H9 (cell line): ENCODE data around the gene MYO10. TPM values are rescaled to one million over a fixed set of nuclear protein-coding genes. Genes with fewer than 3 reads are reported as not detected.
A peak's percentile ranks its signal among the peaks of the same experiment; 100 is the strongest.

ENCODE experiments used
- DNase-seq: peaks from one replicate; pipeline ENCODE4 v3.0.0-alpha.2; 2017
- H2AFZ ChIP-seq: one replicate; pipeline ENCODE4 v1.6.1; 2013; ENCODE audit warnings: mild to moderate bottlenecking, low read length, control low read depth, moderate library complexity
- H2AK5ac ChIP-seq: 2 replicates; pipeline ENCODE4 v1.6.1; 2013; ENCODE audit warnings: low read length, control low read depth, mixed read lengths; ENCODE audit not compliant: insufficient read length
- H2BK120ac ChIP-seq: one replicate; pipeline ENCODE4 v1.6.1; 2013; ENCODE audit warnings: low read depth, mild to moderate bottlenecking, low read length, control low read depth, inconsistent platforms; ENCODE audit not compliant: poor library complexity, severe bottlenecking
- H2BK12ac ChIP-seq: 2 replicates; pipeline ENCODE4 v1.6.1; 2013; ENCODE audit warnings: low read length, control low read depth, mixed read lengths, low read depth; ENCODE audit not compliant: insufficient read length
- H2BK15ac ChIP-seq: 2 replicates; pipeline ENCODE4 v1.6.1; 2013; ENCODE audit warnings: low read depth, low read length, control low read depth
- H2BK20ac ChIP-seq: one replicate; pipeline ENCODE4 v1.6.1; 2013; ENCODE audit warnings: low read depth, mild to moderate bottlenecking, low read length, control low read depth, inconsistent platforms; ENCODE audit not compliant: poor library complexity, severe bottlenecking
- H2BK5ac ChIP-seq: 2 replicates; pipeline ENCODE4 v1.6.1; 2013; ENCODE audit warnings: low read length, control low read depth, mixed read lengths; ENCODE audit not compliant: insufficient read length
- H3K14ac ChIP-seq: 2 replicates; pipeline ENCODE4 v1.6.1; 2013; ENCODE audit warnings: low read length, control low read depth; ENCODE audit not compliant: insufficient read depth
- H3K18ac ChIP-seq: 2 replicates; pipeline ENCODE4 v1.6.1; 2013; ENCODE audit warnings: low read depth, mild to moderate bottlenecking, mixed read lengths, low read length, control low read depth; ENCODE audit not compliant: insufficient read length
- H3K23ac ChIP-seq: 2 replicates; pipeline ENCODE4 v1.6.1; 2013; ENCODE audit warnings: low read length, control low read depth, mixed read lengths, low read depth; ENCODE audit not compliant: insufficient read length
- H3K23me2 ChIP-seq: 2 replicates; pipeline ENCODE4 v1.6.1; 2013; ENCODE audit warnings: low read depth, mild to moderate bottlenecking, mixed read lengths, low read length, control low read depth; ENCODE audit not compliant: insufficient read length, poor library complexity, severe bottlenecking
- H3K27ac ChIP-seq: 2 replicates; pipeline ENCODE4 v1.5.1; 2013; ENCODE audit warnings: low read length, control low read depth, mixed read lengths, low read depth; ENCODE audit not compliant: insufficient read length
- H3K27me3 ChIP-seq: 2 replicates; pipeline ENCODE4 v1.6.1; 2013; ENCODE audit warnings: low read length, control low read depth, inconsistent platforms; ENCODE audit not compliant: insufficient read depth
- H3K4ac ChIP-seq: 2 replicates; pipeline ENCODE4 v1.6.1; 2013; ENCODE audit warnings: low read depth, mild to moderate bottlenecking, control low read depth, inconsistent platforms, low read length, moderate library complexity
- H3K4me1 ChIP-seq: 2 replicates; pipeline ENCODE4 v1.6.1; 2013; ENCODE audit warnings: low read length, control low read depth, inconsistent platforms; ENCODE audit not compliant: insufficient read depth
- H3K4me2 ChIP-seq: 2 replicates; pipeline ENCODE4 v1.6.1; 2013; ENCODE audit warnings: low read length, control low read depth, mixed read lengths; ENCODE audit not compliant: insufficient read length, insufficient read depth
- H3K56ac ChIP-seq: 2 replicates; pipeline ENCODE4 v1.6.1; 2013; ENCODE audit warnings: low read depth, mild to moderate bottlenecking, mixed read lengths, low read length, control low read depth; ENCODE audit not compliant: insufficient read length
- H3K79me1 ChIP-seq: 2 replicates; pipeline ENCODE4 v1.6.1; 2013; ENCODE audit warnings: low read depth, mild to moderate bottlenecking, moderate library complexity, low read length, control low read depth, inconsistent platforms; ENCODE audit not compliant: insufficient read depth, poor library complexity, severe bottlenecking
- H3K79me2 ChIP-seq: 2 replicates; pipeline ENCODE4 v1.6.1; 2013; ENCODE audit warnings: low read length, control low read depth, inconsistent platforms; ENCODE audit not compliant: insufficient read depth
- H3K9ac ChIP-seq: 2 replicates; pipeline ENCODE4 v1.6.1; 2013; ENCODE audit warnings: low read length, control low read depth, mixed read lengths; ENCODE audit not compliant: insufficient read length; ENCODE audit errors: extremely low read depth
- H3K9me3 ChIP-seq: one replicate; pipeline ENCODE4 v1.6.1; 2013; ENCODE audit warnings: low read depth, low read length, inconsistent platforms; ENCODE audit not compliant: control insufficient read depth
- H3T11ph ChIP-seq: one replicate; pipeline ENCODE4 v1.6.1; 2013; ENCODE audit warnings: mild to moderate bottlenecking, low read length, control low read depth, inconsistent platforms
- H4K20me1 ChIP-seq: one replicate; pipeline ENCODE4 v1.6.1; 2013; ENCODE audit not compliant: control insufficient read depth, insufficient read length, insufficient read depth
- H4K5ac ChIP-seq: 2 replicates; pipeline ENCODE4 v1.6.1; 2013; ENCODE audit warnings: low read depth, mild to moderate bottlenecking, mixed read lengths, low read length, control low read depth; ENCODE audit not compliant: insufficient read length
- H4K8ac ChIP-seq: replicated peaks from 2 replicates; pipeline ENCODE4 v1.6.1; 2013; ENCODE audit warnings: low read length, control low read depth, mixed read lengths, low read depth; ENCODE audit not compliant: insufficient read length
- H4K91ac ChIP-seq: 2 replicates; pipeline ENCODE4 v1.6.1; 2013; ENCODE audit warnings: low read depth, mild to moderate bottlenecking, moderate library complexity, mixed read lengths, low read length, control low read depth; ENCODE audit not compliant: insufficient read length
- H3K27ac Mint-ChIP-seq, 3 experiments: 2 replicates in 2 of 3; 3 replicates in 1 of 3; pipeline ENCODE4 v1.8.0; 2020 to 2021; ENCODE audit warnings: mixed read lengths in 3 of 3, mild to moderate bottlenecking in 1 of 3, moderate library complexity in 1 of 3
- H3K27me3 Mint-ChIP-seq: 2 replicates; pipeline ENCODE4 v1.8.0; 2021; ENCODE audit warnings: low read depth, mild to moderate bottlenecking, moderate library complexity, mixed read lengths
- H3K36me3 Mint-ChIP-seq, 3 experiments: 2 replicates in 2 of 3; 3 replicates in 1 of 3; pipeline ENCODE4 v1.8.0; 2020 to 2021; ENCODE audit warnings: low read depth in 3 of 3, mixed read lengths in 3 of 3; ENCODE audit not compliant: insufficient read depth in 1 of 3
- H3K4me1 Mint-ChIP-seq, 2 experiments: 2 replicates each; pipeline ENCODE4 v1.8.0; 2020; ENCODE audit warnings: mixed read lengths in 2 of 2
- H3K4me3 Mint-ChIP-seq, 2 experiments: 2 replicates in 1 of 2; 3 replicates in 1 of 2; pipeline ENCODE4 v1.8.0; 2020 to 2021; ENCODE audit warnings: mild to moderate bottlenecking in 2 of 2, mixed read lengths in 2 of 2, moderate library complexity in 1 of 2
- H3K9me3 Mint-ChIP-seq, 2 experiments: 2 replicates in 1 of 2; 3 replicates in 1 of 2; pipeline ENCODE4 v1.8.0; 2020; ENCODE audit warnings: mild to moderate bottlenecking in 2 of 2, mixed read lengths in 2 of 2, moderate library complexity in 1 of 2
- WGBS: extraction: QIAGEN DNeasy Blood & Tissue Kit; methylation state at CpG from one replicate; pipeline ENCODE4 v1.1.7; 2013; ENCODE audit warnings: missing lambda C conversion rate, low lambda C conversion rate, mixed read lengths; ENCODE audit not compliant: insufficient read length; ENCODE audit errors: extremely low coverage; 5-methylcytosine and 5-hydroxymethylcytosine counted together
- total RNA-seq: library from RNA; stranded (reverse); gene quantifications from 2 replicates; pipeline ENCODE4 v1.2.1, GENCODE V29; 2021
- TF ChIP-seq, protein P1 (sequence below): fragments of 200-600 bp; sonication (generic); conservative IDR thresholded peaks from 3 replicates; pipeline ENCODE4 v1.8.0; 2021; ENCODE audit warnings: antibody characterized with exemption, mild to moderate bottlenecking

The MYO10 gene
- total RNA-seq, 1 experiment from 2014 or later = 127 TPM

GRCh38 chr5:16903480-16904300 lies 32.4 kb downstream of the MYO10 start:
- Histone ChIP-seq H3T11ph (no peak overlapping the region), H4K91ac (no peak overlapping the region), H3K79me1 (no peaks in the 10 kb centered on the region), H3K14ac (0 out of 2 replicates have a peak overlapping the region, but pooled peaks have one; percentile 61), H2BK20ac (no peak overlapping the region), H2BK120ac (no peak overlapping the region), H2AFZ (no peak overlapping the region), H2BK5ac (no peak overlapping the region), H4K5ac (no peak overlapping the region), H3K23me2 (no peaks in the 10 kb centered on the region), H3K4ac (no peak overlapping the region), H3K27me3 (no peaks in the 10 kb centered on the region), H3K79me2 (peaks cover 5% of the 10 kb centered on the region; the same call in 1 of the 2 replicates), H2BK15ac (no peak overlapping the region), H3K4me1 (peaks cover 9% of the 10 kb centered on the region; the same call in 1 of the 2 replicates), H3K18ac (no peak overlapping the region), H3K4me2 (no peak overlapping the region), H3K56ac (no peak overlapping the region), H4K8ac (no peak overlapping the region), H2AK5ac (no peak overlapping the region), H3K27ac (no peak overlapping the region), H4K20me1 (no peaks in the 10 kb centered on the region), H3K9ac (no peak overlapping the region), H3K23ac (no peak overlapping the region), H2BK12ac (no peak overlapping the region), H3K9me3 (no peaks in the 10 kb centered on the region)
- no peak for DNase-seq
- TF ChIP-seq, protein P1, sequence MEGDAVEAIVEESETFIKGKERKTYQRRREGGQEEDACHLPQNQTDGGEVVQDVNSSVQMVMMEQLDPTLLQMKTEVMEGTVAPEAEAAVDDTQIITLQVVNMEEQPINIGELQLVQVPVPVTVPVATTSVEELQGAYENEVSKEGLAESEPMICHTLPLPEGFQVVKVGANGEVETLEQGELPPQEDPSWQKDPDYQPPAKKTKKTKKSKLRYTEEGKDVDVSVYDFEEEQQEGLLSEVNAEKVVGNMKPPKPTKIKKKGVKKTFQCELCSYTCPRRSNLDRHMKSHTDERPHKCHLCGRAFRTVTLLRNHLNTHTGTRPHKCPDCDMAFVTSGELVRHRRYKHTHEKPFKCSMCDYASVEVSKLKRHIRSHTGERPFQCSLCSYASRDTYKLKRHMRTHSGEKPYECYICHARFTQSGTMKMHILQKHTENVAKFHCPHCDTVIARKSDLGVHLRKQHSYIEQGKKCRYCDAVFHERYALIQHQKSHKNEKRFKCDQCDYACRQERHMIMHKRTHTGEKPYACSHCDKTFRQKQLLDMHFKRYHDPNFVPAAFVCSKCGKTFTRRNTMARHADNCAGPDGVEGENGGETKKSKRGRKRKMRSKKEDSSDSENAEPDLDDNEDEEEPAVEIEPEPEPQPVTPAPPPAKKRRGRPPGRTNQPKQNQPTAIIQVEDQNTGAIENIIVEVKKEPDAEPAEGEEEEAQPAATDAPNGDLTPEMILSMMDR = no peak
- Mint-ChIP-seq H3K27ac (peak overlapping the region in 1 of 3 experiments; percentile 38; a peak in 1 of 7 replicates), H3K9me3 (peaks cover 0 to 1% of the 10 kb centered on the region in 2 experiments; a peak in 3 of 5 replicates), H3K4me3 (no peak overlapping the region), H3K27me3 (no peaks in the 10 kb centered on the region), H3K36me3 (peaks cover 0 to 5% (median 1%) of the 10 kb centered on the region in 3 experiments; a peak in 5 of 7 replicates), H3K4me1 (peaks cover 28 to 40% of the 10 kb centered on the region in 2 experiments)
- WGBS = no CpG with 5 or more reads among the region's 7 CpGs
